Muscle of leg (tissue), 11 donors: ENCODE measurements around the gene TRIM67. TPM values are rescaled to one million over a fixed set of nuclear protein-coding genes. Genes with fewer than 3 reads are reported as not detected.

Experiments
- DNase-seq: peaks from one replicate; pipeline ENCODE4 v3.0.0; 2013
- H3K27ac ChIP-seq: one replicate; pipeline ENCODE4 v1.5.1; 2013; ENCODE audit warnings: mild to moderate bottlenecking, low read length, control low read depth
- H3K27me3 ChIP-seq: one replicate; pipeline ENCODE4 v1.6.1; 2013; ENCODE audit warnings: low read length; ENCODE audit not compliant: control insufficient read depth, insufficient read depth
- H3K36me3 ChIP-seq: one replicate; pipeline ENCODE4 v1.6.1; 2013; ENCODE audit warnings: low read length; ENCODE audit not compliant: control insufficient read depth, insufficient read depth
- H3K4me1 ChIP-seq: one replicate; pipeline ENCODE4 v1.6.1; 2013; ENCODE audit warnings: low read length; ENCODE audit not compliant: control insufficient read depth, insufficient read depth
- H3K4me3 ChIP-seq: one replicate; pipeline ENCODE4 v1.5.1; 2013; ENCODE audit warnings: low read length, control low read depth
- H3K9me3 ChIP-seq: replicated peaks from 2 replicates; pipeline ENCODE4 v1.6.1; 2013; ENCODE audit warnings: low read depth, low read length; ENCODE audit not compliant: control insufficient read depth
- WGBS: methylation state at CpG from one replicate; pipeline ENCODE4 v1.1.5; 2013; ENCODE audit warnings: missing lambda C conversion rate; ENCODE audit not compliant: insufficient coverage; 5-methylcytosine and 5-hydroxymethylcytosine counted together
- polyA plus RNA-seq, 8 donors: library from polyadenylated mRNA; unstranded; fragments of 120-200 nt; gene quantifications; one replicate each; pipeline versions ENCODE4 v1.2.1 to v1.2.3, GENCODE V29; 2013; ENCODE audit warnings: inconsistent platforms in 1 of 8, low replicate concordance in 1 of 8; ENCODE audit not compliant: insufficient read length in 8 of 8, insufficient read depth in 1 of 8
- total RNA-seq: library from RNA; stranded (reverse); fragments of 120-200 nt; gene quantifications from one replicate; pipeline ENCODE4 v1.2.4, GENCODE V29; 2013

TRIM67 gene
- total and polyA plus RNA-seq, 9 donors, result 0.04 to 0.13 (median 0.06) TPM

DNA sequence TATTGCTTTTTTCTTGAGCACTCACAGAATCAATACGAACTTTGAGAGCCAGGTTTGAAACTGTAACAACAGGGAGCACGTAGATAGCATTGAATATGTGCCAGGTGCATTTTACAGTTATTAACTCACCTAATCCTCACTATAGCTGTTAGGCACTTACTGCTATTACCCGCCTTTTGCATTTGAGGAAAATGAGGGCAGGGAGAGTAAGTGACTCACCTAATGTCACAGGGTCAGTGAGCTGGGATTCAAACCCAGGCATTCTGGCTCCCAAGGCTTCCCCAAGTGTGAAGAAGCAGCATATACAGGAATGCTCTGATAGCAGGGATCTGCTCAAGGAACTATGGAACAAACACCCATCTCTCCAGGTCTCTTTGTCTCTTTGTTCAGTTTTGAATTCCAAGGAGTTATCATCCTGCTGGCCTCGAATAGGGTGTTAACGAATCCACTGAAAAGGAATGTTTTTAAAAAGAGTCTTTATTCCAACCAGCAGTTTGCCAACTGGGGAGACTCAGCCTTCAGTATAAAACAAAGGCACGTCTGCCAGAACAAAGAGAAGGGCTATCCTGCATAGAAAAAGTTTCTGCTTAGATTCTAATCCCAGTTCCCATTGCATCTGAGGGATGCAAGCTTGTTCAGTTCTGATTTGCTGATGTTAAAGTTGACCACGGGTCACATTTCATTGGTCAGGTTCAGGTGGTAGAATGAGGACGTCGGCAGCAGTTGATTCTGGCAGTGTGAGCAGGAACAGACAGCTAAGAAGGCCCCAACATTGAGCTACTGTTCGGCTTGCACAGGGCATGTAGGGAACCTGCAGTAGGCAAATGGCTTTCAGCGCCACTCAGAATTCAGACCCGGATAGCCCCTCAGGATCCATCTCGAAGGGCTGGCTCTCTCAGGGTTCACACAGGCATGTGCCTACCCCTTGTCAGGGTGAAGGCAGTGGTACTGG lies 22.1 kb downstream of the TRIM67 start:
- WGBS, result 65% methylated on average over 7 of the region's 13 CpGs
- Histone ChIP-seq H3K36me3 (no peaks in the 10 kb centered on the region), H3K27me3 (peaks cover 33% of the 10 kb centered on the region), H3K4me3 (no peak overlapping the region), H3K4me1 (no peaks in the 10 kb centered on the region), H3K27ac (no peak overlapping the region), H3K9me3 (no peaks in the 10 kb centered on the region)
- DNase-seq, result no peak

DNA sequence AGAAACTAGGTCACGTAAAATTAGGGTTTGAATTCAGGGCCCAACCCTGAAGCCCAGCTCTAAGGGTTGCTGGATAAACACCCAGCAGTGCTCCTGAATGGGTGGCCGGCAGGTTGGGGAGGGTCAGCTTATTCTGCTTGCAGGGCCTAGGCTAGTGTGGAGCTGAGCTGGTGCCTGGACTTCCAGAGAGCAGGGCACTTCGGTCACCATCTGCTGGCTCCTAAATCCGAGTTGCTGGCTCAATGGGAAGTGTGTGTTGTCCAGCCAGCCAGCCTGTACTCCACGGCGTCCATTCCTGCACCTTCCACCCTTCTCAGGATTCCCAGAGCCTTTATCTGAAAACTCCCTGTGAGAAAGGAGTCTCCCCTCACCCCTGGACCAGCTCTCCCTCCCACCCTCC lies 23.0 kb downstream of the TRIM67 start:
- WGBS, result 100% methylated on average over 1 of the region's 6 CpGs
- no peak for DNase-seq
- H3K36me3 ChIP-seq, result no peaks in the 10 kb centered on the region

DNA sequence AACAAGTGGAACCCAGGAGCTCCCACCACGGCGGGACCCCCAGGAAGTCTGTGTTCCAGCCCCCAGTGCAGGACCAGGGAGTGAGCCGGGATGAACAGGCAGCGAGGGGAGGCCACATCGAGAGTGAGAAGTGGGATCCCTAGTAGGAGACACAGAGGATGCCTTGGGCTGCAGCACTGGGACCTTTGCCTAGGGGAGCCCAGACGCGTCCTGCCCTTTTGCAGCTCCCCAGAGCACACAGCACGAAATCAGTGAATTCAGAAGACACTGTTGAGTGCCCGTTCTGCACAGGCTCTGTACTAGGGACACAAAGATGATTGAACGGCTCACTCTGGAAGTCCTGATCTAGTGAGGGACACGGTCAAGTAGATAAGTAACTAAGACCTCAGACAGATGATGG lies 23.5 kb downstream of the TRIM67 start:
- Histone ChIP-seq H3K36me3 (no peaks in the 10 kb centered on the region), H3K4me1 (no peaks in the 10 kb centered on the region), H3K4me3 (no peak overlapping the region), H3K9me3 (peaks cover 4% of the 10 kb centered on the region), H3K27ac (no peak overlapping the region), H3K27me3 (peaks cover 33% of the 10 kb centered on the region)
- 78% methylated on average over 9 of the region's 11 CpGs for WGBS
- no peak for DNase-seq

More for the DNA sequence above, 23.0 kb downstream of the TRIM67 start:
- no peak overlapping the region for H3K27ac ChIP-seq
- no peaks in the 10 kb centered on the region for H3K4me1 ChIP-seq
- H3K4me3 ChIP-seq, result no peak overlapping the region
- H3K27me3 ChIP-seq, result peaks cover 33% of the 10 kb centered on the region
- H3K9me3 ChIP-seq, result peaks cover 2% of the 10 kb centered on the region

DNA sequence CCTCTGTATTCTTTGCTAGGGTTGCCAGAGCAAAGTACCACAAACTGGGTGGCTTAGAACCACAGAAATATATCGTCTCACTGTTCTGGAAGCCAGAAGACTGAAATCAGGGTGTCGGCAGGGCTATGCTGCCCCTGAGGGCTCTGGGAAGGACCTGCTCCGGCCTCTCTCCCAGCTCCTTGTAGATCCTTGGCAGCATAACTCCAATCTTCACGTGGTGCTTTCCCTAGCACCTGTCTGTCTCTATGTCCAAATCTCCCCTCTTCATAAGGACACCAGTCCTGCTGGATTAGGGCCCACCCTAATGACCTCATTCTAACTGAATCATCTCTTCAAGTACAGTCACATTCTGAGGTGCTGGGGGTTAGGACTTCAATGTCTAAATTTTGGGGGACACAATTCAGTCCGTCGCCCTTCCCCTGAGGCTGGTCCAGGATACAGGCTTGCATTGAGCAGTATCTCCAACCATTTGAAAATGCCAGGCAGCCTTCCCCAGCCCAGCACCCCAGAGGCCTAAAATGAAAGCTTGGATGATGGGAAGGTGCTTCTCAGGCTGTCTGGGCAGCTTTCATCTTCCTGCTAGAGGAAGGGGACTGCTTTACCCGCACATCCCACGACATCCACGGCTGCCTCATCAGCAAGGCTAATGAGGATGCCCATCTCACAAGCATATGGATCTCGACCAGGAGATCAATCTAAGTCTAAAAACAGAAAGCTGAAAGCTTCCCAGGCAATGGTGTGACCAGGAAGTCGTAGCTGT lies 24.7 kb downstream of the TRIM67 start:
- Histone ChIP-seq H3K9me3 (peaks cover 4% of the 10 kb centered on the region), H3K36me3 (no peaks in the 10 kb centered on the region), H3K4me3 (no peak overlapping the region), H3K4me1 (no peaks in the 10 kb centered on the region), H3K27ac (no peak overlapping the region), H3K27me3 (peaks cover 33% of the 10 kb centered on the region)
- 75% methylated on average over 7 of the region's 11 CpGs for WGBS
- DNase-seq, result no peak

DNA sequence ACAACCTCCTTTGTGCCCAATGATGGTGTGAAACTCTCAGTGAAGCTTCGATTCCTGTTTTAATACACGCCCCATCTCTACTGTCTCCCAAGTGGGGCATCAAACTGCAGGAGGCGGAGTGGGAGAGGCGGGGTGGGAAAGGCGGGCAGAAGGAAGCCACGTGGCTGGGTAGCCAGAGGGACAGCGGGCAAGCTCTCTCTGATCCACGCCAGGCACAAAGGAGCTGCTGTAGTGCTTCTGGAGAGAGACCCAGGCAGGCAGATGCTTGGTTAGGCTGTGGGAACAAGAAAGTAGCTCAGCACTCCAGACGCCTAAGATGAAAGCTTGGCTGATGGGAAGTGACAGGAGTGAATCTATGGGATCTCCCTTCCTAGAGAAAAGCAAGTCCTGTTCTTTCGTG lies 25.7 kb downstream of the TRIM67 start:
- 36% methylated on average over 8 of the region's 10 CpGs for WGBS
- DNase-seq, result no peak

DNA sequence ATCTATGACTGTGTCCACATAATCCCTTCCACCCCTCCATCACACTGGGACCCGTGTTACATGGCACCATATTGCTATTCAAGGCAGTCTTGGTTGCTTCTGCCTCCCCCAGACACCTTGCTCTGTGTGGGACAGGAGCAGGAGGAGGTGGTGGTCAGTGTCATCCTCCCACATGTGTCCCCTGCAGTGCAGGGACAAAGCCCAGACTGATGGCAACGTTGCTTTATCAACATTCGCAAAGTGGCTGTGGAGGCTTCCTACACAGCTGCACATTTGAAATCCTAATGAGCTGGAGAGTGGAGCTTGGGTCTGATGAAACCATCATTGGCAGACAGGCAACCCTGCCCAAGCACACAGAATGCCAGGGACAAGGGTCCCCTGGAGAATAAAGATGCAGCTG lies 26.2 kb downstream of the TRIM67 start:
- Histone ChIP-seq H3K4me1 (peaks cover 6% of the 10 kb centered on the region), H3K36me3 (no peaks in the 10 kb centered on the region), H3K27ac (no peak overlapping the region), H3K4me3 (no peak overlapping the region), H3K27me3 (peaks cover 25% of the 10 kb centered on the region), H3K9me3 (peaks cover 4% of the 10 kb centered on the region)
- DNase-seq, result no peak
- 20% methylated on average over 1 of the region's 3 CpGs for WGBS

More for the DNA sequence above, 25.7 kb downstream of the TRIM67 start:
- Histone ChIP-seq H3K4me1 (peaks cover 1% of the 10 kb centered on the region), H3K9me3 (peaks cover 4% of the 10 kb centered on the region), H3K4me3 (no peak overlapping the region), H3K36me3 (no peaks in the 10 kb centered on the region), H3K27me3 (peaks cover 28% of the 10 kb centered on the region), H3K27ac (no peak overlapping the region)

DNA sequence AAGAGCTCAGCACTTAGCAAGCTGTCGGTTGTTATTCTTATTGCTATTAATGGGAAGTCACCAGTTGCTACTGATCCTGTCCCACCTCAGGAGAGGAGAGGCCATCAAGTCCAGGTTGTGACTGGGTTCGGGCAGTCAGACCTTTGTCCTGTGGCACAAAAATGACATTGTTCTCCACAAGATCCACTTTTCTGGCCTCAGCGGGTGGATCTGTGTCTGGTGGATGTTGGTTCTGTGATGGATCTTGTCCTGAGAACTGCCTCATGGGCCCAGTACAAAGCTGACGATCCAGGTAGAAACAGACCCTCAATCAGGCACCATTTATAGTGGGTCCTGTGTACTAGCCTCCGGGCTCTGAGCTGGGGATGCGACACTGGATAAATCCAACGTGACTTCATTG lies 26.9 kb downstream of the TRIM67 start:
- H3K27me3 ChIP-seq, result peaks cover 25% of the 10 kb centered on the region
- WGBS, result 86% methylated on average over 6 of the region's 7 CpGs
- no peak overlapping the region for H3K4me3 ChIP-seq
- no peak for DNase-seq
- H3K9me3 ChIP-seq, result peaks cover 4% of the 10 kb centered on the region
- no peak overlapping the region for H3K27ac ChIP-seq
- H3K4me1 ChIP-seq, result peaks cover 6% of the 10 kb centered on the region
- no peaks in the 10 kb centered on the region for H3K36me3 ChIP-seq

DNA sequence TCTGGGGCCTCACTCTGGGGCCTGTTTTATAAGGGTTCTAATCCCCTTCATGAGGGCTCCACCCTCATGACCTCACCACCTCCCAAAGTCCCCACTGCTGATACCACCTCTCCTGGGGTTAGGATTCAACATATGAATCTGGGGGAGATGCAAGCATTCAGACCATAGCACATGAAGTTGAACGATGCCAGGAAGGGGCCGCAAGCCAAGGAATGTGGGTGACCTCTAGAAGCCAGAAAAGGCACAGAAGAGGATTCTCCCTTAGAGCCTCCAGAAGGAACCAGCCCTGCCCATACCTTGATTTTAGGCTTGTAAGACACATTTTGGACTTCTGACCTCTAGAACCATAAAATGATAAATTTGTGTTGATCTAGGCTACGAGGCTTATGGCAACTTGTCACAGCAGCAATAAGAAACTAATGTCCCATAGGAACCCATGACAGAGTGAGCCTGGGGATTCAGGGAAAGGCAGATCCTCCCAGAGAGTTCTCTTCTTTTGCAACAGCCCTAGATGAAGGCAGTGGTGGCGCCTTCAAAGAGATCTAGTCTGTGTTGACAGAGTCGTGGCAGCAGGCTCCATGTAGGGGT lies 27.9 kb downstream of the TRIM67 start:
- peaks cover 6% of the 10 kb centered on the region for H3K4me1 ChIP-seq
- H3K9me3 ChIP-seq, result peaks cover 4% of the 10 kb centered on the region
- DNase-seq, result no peak
- no peaks in the 10 kb centered on the region for H3K36me3 ChIP-seq
- no CpG with 5 or more reads among the region's 5 CpGs for WGBS
- peaks cover 22% of the 10 kb centered on the region for H3K27me3 ChIP-seq
- H3K4me3 ChIP-seq, result no peak overlapping the region
- no peak overlapping the region for H3K27ac ChIP-seq

DNA sequence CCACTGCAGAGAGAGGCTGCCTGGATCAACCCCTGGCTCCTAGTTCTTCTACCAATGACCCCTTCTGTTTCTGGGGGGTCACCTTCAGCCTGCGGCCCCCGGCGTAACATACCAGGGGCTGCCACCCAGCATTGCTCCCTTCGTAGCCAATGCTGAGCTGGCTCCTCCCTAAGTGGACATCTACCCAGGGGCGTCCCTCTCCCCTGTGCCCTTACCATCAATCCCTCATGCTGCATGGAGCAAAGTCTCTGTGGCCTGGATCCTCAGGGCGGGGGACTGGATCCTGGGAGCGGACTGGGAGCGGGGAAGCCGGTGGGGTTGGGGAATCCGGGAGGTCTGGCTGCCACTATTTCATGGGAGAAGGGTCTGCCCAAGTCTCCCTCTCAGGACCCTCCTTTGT lies 28.6 kb downstream of the TRIM67 start:
- Histone ChIP-seq H3K9me3 (peaks cover 4% of the 10 kb centered on the region), H3K27ac (no peak overlapping the region), H3K4me3 (no peak overlapping the region), H3K4me1 (peaks cover 6% of the 10 kb centered on the region), H3K36me3 (no peaks in the 10 kb centered on the region), H3K27me3 (peaks cover 18% of the 10 kb centered on the region)
- 91% methylated on average over 9 of the region's 10 CpGs for WGBS
- no peak for DNase-seq

DNA sequence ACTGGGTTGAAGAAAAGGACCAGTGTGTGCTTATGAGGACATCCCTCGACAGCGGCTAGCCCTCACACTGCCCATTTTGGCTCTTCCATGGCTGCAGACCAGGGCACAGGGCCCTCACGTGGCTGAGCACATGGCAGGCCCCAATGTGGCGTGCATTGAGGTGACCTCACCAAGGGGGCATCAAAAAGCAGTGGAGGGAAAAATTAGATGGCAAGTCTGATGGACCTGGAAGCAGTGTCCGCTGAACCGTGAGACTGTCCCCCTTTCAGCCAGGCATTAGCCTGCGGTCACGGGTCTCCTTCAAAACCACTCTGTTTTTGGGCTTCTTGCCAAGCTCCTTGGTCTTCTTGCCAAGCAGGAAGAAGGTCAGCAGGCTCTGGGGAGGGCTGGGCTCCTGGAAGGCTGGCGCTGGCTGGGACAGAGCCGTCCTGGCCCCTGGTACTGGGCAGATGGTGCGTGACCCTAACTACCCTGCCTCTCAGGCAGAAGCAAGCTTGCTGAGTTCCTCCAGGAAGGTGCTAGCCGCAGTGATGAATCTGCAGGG lies 30.8 kb downstream of the TRIM67 start:
- Histone ChIP-seq H3K9me3 (peaks cover 4% of the 10 kb centered on the region), H3K27me3 (peaks cover 7% of the 10 kb centered on the region), H3K4me1 (peaks cover 6% of the 10 kb centered on the region), H3K4me3 (no peak overlapping the region), H3K27ac (no peak overlapping the region), H3K36me3 (no peaks in the 10 kb centered on the region)
- WGBS, result 74% methylated on average over 12 of the region's 12 CpGs
- DNase-seq, result peak; percentile 35
